ENCODE data around the gene PCCB.
"Not testable (repeated sequence)": the region's sequence is repeated elsewhere in the genome, so short reads cannot be mapped to it uniquely, and the experiment has no call there.

GRCh38 chr3:136266468-136267125, 16.5 kb downstream of the PCCB start:
- not testable (repeated sequence) for TF ChIP-seq CTCF, POLR2A (IDR thresholded peaks at IDR 0.05)
